ENCODE results near the gene GRHL1. TPM values are rescaled to one million over a fixed set of nuclear protein-coding genes. Genes with fewer than 3 reads are reported as not detected.
A peak's percentile ranks its signal among the peaks of the same experiment; 100 is the strongest.
"Not testable (repeated sequence)": the region's sequence is repeated elsewhere in the genome, so short reads cannot be mapped to it uniquely, and the experiment has no call there.

The GRHL1 gene
- polyA plus RNA-seq, 1 donor = 3.0 TPM

- H3K27ac ChIP-seq (ENCODE audit: low read length) = no peak overlapping the region
- no peaks in the 10 kb centered on the region for H3K36me3 ChIP-seq (ENCODE audit: control insufficient read depth, insufficient read depth, low read length)
- H3K9me3 ChIP-seq (ENCODE audit: control insufficient read depth, low read depth, low read length) = no peaks in the 10 kb centered on the region
- H3K4me3 ChIP-seq (ENCODE audit: low read length) = no peak overlapping the region
- peaks cover 27% of the 10 kb centered on the region for H3K4me1 ChIP-seq (ENCODE audit: control insufficient read depth, insufficient read depth, low read length)
- no peaks in the 10 kb centered on the region for H3K27me3 ChIP-seq (ENCODE audit: control insufficient read depth, insufficient read depth, low read length)
- WGBS (ENCODE audit: insufficient coverage, low lambda C conversion rate) = no CpG with 5 or more reads among the region's 16 CpGs
- DNase-seq = no peak
Measured at GRCh38 chr2:10027660-10028330, 76.3 kb downstream of the GRHL1 start.

GRCh38 chr2:10028407-10028987 lies 77.0 kb downstream of the GRHL1 start:
- Histone ChIP-seq H3K9me3 (ENCODE audit: control insufficient read depth, low read depth, low read length) (no peaks in the 10 kb centered on the region), H3K4me1 (ENCODE audit: control insufficient read depth, insufficient read depth, low read length) (peaks cover 20% of the 10 kb centered on the region), H3K36me3 (ENCODE audit: control insufficient read depth, insufficient read depth, low read length) (no peaks in the 10 kb centered on the region), H3K4me3 (ENCODE audit: low read length) (no peak overlapping the region), H3K27me3 (ENCODE audit: control insufficient read depth, insufficient read depth, low read length) (no peaks in the 10 kb centered on the region), H3K27ac (ENCODE audit: low read length) (no peak overlapping the region)
- no CpG with 5 or more reads among the region's 16 CpGs for WGBS (ENCODE audit: insufficient coverage, low lambda C conversion rate)
- no peak for DNase-seq

GRCh38 chr2:10028988-10029874 lies 77.7 kb downstream of the GRHL1 start:
- WGBS (ENCODE audit: insufficient coverage, low lambda C conversion rate) = no CpG with 5 or more reads among the region's 26 CpGs
- H3K4me3 ChIP-seq (ENCODE audit: low read length) = no peak overlapping the region
- no peaks in the 10 kb centered on the region for H3K36me3 ChIP-seq (ENCODE audit: control insufficient read depth, insufficient read depth, low read length)
- no peaks in the 10 kb centered on the region for H3K27me3 ChIP-seq (ENCODE audit: control insufficient read depth, insufficient read depth, low read length)
- peak; percentile 53 to 79 for DNase-seq
- no peaks in the 10 kb centered on the region for H3K9me3 ChIP-seq (ENCODE audit: control insufficient read depth, low read depth, low read length)
- H3K4me1 ChIP-seq (ENCODE audit: control insufficient read depth, insufficient read depth, low read length) = peaks cover 19% of the 10 kb centered on the region
- H3K27ac ChIP-seq (ENCODE audit: low read length) = peak overlapping the region; percentile 67

GRCh38 chr2:10029875-10030223 lies 78.4 kb downstream of the GRHL1 start:
- Histone ChIP-seq H3K27ac (ENCODE audit: low read length) (peak overlapping the region; percentile 67), H3K4me1 (ENCODE audit: control insufficient read depth, insufficient read depth, low read length) (peaks cover 19% of the 10 kb centered on the region), H3K4me3 (ENCODE audit: low read length) (peak overlapping the region; percentile 43), H3K9me3 (ENCODE audit: control insufficient read depth, low read depth, low read length) (no peaks in the 10 kb centered on the region), H3K27me3 (ENCODE audit: control insufficient read depth, insufficient read depth, low read length) (no peaks in the 10 kb centered on the region), H3K36me3 (ENCODE audit: control insufficient read depth, insufficient read depth, low read length) (no peaks in the 10 kb centered on the region)
- DNase-seq = no peak
- WGBS (ENCODE audit: insufficient coverage, low lambda C conversion rate) = 60% methylated on average over 1 of the region's 7 CpGs

GRCh38 chr2:10030311-10030736 lies 78.8 kb downstream of the GRHL1 start:
- H3K4me1 ChIP-seq (ENCODE audit: control insufficient read depth, insufficient read depth, low read length) = peaks cover 19% of the 10 kb centered on the region
- no peaks in the 10 kb centered on the region for H3K9me3 ChIP-seq (ENCODE audit: control insufficient read depth, low read depth, low read length)
- no peaks in the 10 kb centered on the region for H3K27me3 ChIP-seq (ENCODE audit: control insufficient read depth, insufficient read depth, low read length)
- DNase-seq = peak; percentile 81 to 90
- no peaks in the 10 kb centered on the region for H3K36me3 ChIP-seq (ENCODE audit: control insufficient read depth, insufficient read depth, low read length)
- H3K4me3 ChIP-seq (ENCODE audit: low read length) = peak overlapping the region; percentile 43
- peak overlapping the region; percentile 67 for H3K27ac ChIP-seq (ENCODE audit: low read length)
- WGBS (ENCODE audit: insufficient coverage, low lambda C conversion rate) = 8% methylated on average over 2 of the region's 9 CpGs

GRCh38 chr2:10030798-10031197 lies 79.3 kb downstream of the GRHL1 start:
- not testable (repeated sequence) for H3K27me3 ChIP-seq (ENCODE audit: control insufficient read depth, insufficient read depth, low read length); DNase-seq; H3K36me3 ChIP-seq (ENCODE audit: control insufficient read depth, insufficient read depth, low read length); H3K9me3 ChIP-seq (ENCODE audit: control insufficient read depth, low read depth, low read length)
- peak overlapping the region; percentile 43 for H3K4me3 ChIP-seq (ENCODE audit: low read length)
- H3K4me1 ChIP-seq (ENCODE audit: control insufficient read depth, insufficient read depth, low read length) = peaks cover 19% of the 10 kb centered on the region
- no CpG with 5 or more reads among the region's 8 CpGs for WGBS (ENCODE audit: insufficient coverage, low lambda C conversion rate)
- H3K27ac ChIP-seq (ENCODE audit: low read length) = peak overlapping the region; percentile 67

GRCh38 chr2:10031886-10032745 lies 80.6 kb downstream of the GRHL1 start:
- Histone ChIP-seq H3K4me1 (ENCODE audit: control insufficient read depth, insufficient read depth, low read length) (peaks cover 19% of the 10 kb centered on the region), H3K4me3 (ENCODE audit: low read length) (no peak overlapping the region), H3K36me3 (ENCODE audit: control insufficient read depth, insufficient read depth, low read length) (no peaks in the 10 kb centered on the region), H3K27ac (ENCODE audit: low read length) (no peak overlapping the region), H3K9me3 (ENCODE audit: control insufficient read depth, low read depth, low read length) (no peaks in the 10 kb centered on the region), H3K27me3 (ENCODE audit: control insufficient read depth, insufficient read depth, low read length) (no peaks in the 10 kb centered on the region)
- no CpG with 5 or more reads among the region's 20 CpGs for WGBS (ENCODE audit: insufficient coverage, low lambda C conversion rate)
- no peak for DNase-seq

GRCh38 chr2:10032746-10033105 lies 81.2 kb downstream of the GRHL1 start:
- 100% methylated on average over 2 of the region's 7 CpGs for WGBS (ENCODE audit: insufficient coverage, low lambda C conversion rate)
- H3K27ac ChIP-seq (ENCODE audit: low read length) = no peak overlapping the region
- no peaks in the 10 kb centered on the region for H3K9me3 ChIP-seq (ENCODE audit: control insufficient read depth, low read depth, low read length)
- H3K36me3 ChIP-seq (ENCODE audit: control insufficient read depth, insufficient read depth, low read length) = no peaks in the 10 kb centered on the region
- H3K4me3 ChIP-seq (ENCODE audit: low read length) = no peak overlapping the region
- no peak for DNase-seq
- no peaks in the 10 kb centered on the region for H3K27me3 ChIP-seq (ENCODE audit: control insufficient read depth, insufficient read depth, low read length)
- peaks cover 19% of the 10 kb centered on the region for H3K4me1 ChIP-seq (ENCODE audit: control insufficient read depth, insufficient read depth, low read length)

- no peak overlapping the region for H3K27ac ChIP-seq (ENCODE audit: low read length)
- DNase-seq = no peak
- no peak overlapping the region for H3K4me3 ChIP-seq (ENCODE audit: low read length)
- H3K4me1 ChIP-seq (ENCODE audit: control insufficient read depth, insufficient read depth, low read length) = peaks cover 18% of the 10 kb centered on the region
- no CpG with 5 or more reads among the region's 14 CpGs for WGBS (ENCODE audit: insufficient coverage, low lambda C conversion rate)
- no peaks in the 10 kb centered on the region for H3K9me3 ChIP-seq (ENCODE audit: control insufficient read depth, low read depth, low read length)
- no peaks in the 10 kb centered on the region for H3K27me3 ChIP-seq (ENCODE audit: control insufficient read depth, insufficient read depth, low read length)
- H3K36me3 ChIP-seq (ENCODE audit: control insufficient read depth, insufficient read depth, low read length) = no peaks in the 10 kb centered on the region
Measured at GRCh38 chr2:10033251-10034006, 81.9 kb downstream of the GRHL1 start.
